HL-60 (cell line): ENCODE results near the gene SPNS2.

ENCODE experiments used
- DNase-seq, 2 experiments: peaks; one replicate each; pipeline ENCODE4 v3.0.0-alpha.2; 2010 to 2020; ENCODE audit warnings: low read depth in 1 of 2, low spot score in 1 of 2
- H3K27ac ChIP-seq: fragments of 250-450 bp; sonication (Bioruptor Pico); replicated peaks from 2 replicates; pipeline ENCODE4 v1.5.1; 2020; ENCODE audit warnings: mild to moderate bottlenecking, moderate library complexity
- H3K27me3 ChIP-seq: fragments of 250-450 bp; sonication (Bioruptor Pico); 2 replicates; pipeline ENCODE4 v1.5.1; 2021; ENCODE audit warnings: mild to moderate bottlenecking, moderate library complexity; ENCODE audit not compliant: insufficient read depth, poor library complexity, severe bottlenecking
- H3K4me3 ChIP-seq: replicated peaks from 2 replicates; pipeline ENCODE4 v1.5.1; 2011; ENCODE audit warnings: mild to moderate bottlenecking, control low read depth, low read length; ENCODE audit not compliant: insufficient read depth
- GABPA ChIP-seq: IDR thresholded peaks from 2 replicates; pipeline ENCODE4 v1.6.1; 2012; ENCODE audit warnings: low read depth
- POLR2AphosphoS5 ChIP-seq: IDR thresholded peaks from 2 replicates; pipeline ENCODE4 v1.6.1; 2012; ENCODE audit warnings: low read depth
- SPI1 ChIP-seq: IDR thresholded peaks from 2 replicates; pipeline ENCODE4 v1.6.1; 2012; ENCODE audit warnings: low read depth, mild to moderate bottlenecking, borderline replicate concordance
- TF ChIP-seq, protein P1 (sequence below): IDR thresholded peaks from 2 replicates; pipeline ENCODE4 v1.6.1; 2012; ENCODE audit warnings: low read depth; ENCODE audit not compliant: insufficient replicate concordance
- TF ChIP-seq, protein P2 (sequence below): IDR thresholded peaks from one replicate; pipeline ENCODE4 v1.5.1; 2011; ENCODE audit warnings: low read length, control low read depth, inconsistent platforms; ENCODE audit not compliant: insufficient read depth

The SPNS2 gene

GRCh38 chr17:4476017-4476416 lies 22.7 kb upstream of the SPNS2 start:
- Histone ChIP-seq H3K27me3 (no peaks in the 10 kb centered on the region), H3K4me3 (no peak overlapping the region), H3K27ac (no peak overlapping the region)
- no peak for DNase-seq
- no peak for TF ChIP-seq SPI1
- TF ChIP-seq GABPA = no peak
- TF ChIP-seq, protein P1, sequence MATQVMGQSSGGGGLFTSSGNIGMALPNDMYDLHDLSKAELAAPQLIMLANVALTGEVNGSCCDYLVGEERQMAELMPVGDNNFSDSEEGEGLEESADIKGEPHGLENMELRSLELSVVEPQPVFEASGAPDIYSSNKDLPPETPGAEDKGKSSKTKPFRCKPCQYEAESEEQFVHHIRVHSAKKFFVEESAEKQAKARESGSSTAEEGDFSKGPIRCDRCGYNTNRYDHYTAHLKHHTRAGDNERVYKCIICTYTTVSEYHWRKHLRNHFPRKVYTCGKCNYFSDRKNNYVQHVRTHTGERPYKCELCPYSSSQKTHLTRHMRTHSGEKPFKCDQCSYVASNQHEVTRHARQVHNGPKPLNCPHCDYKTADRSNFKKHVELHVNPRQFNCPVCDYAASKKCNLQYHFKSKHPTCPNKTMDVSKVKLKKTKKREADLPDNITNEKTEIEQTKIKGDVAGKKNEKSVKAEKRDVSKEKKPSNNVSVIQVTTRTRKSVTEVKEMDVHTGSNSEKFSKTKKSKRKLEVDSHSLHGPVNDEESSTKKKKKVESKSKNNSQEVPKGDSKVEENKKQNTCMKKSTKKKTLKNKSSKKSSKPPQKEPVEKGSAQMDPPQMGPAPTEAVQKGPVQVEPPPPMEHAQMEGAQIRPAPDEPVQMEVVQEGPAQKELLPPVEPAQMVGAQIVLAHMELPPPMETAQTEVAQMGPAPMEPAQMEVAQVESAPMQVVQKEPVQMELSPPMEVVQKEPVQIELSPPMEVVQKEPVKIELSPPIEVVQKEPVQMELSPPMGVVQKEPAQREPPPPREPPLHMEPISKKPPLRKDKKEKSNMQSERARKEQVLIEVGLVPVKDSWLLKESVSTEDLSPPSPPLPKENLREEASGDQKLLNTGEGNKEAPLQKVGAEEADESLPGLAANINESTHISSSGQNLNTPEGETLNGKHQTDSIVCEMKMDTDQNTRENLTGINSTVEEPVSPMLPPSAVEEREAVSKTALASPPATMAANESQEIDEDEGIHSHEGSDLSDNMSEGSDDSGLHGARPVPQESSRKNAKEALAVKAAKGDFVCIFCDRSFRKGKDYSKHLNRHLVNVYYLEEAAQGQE = no peak
- TF ChIP-seq, protein P2, sequence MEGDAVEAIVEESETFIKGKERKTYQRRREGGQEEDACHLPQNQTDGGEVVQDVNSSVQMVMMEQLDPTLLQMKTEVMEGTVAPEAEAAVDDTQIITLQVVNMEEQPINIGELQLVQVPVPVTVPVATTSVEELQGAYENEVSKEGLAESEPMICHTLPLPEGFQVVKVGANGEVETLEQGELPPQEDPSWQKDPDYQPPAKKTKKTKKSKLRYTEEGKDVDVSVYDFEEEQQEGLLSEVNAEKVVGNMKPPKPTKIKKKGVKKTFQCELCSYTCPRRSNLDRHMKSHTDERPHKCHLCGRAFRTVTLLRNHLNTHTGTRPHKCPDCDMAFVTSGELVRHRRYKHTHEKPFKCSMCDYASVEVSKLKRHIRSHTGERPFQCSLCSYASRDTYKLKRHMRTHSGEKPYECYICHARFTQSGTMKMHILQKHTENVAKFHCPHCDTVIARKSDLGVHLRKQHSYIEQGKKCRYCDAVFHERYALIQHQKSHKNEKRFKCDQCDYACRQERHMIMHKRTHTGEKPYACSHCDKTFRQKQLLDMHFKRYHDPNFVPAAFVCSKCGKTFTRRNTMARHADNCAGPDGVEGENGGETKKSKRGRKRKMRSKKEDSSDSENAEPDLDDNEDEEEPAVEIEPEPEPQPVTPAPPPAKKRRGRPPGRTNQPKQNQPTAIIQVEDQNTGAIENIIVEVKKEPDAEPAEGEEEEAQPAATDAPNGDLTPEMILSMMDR = no peak
- no peak for TF ChIP-seq POLR2AphosphoS5

- TF ChIP-seq, protein P1 = no peak
- TF ChIP-seq POLR2AphosphoS5 (no peak), SPI1 (no peak)
- no peak for DNase-seq
- no peaks in the 10 kb centered on the region for H3K27me3 ChIP-seq
- no peak overlapping the region for H3K27ac ChIP-seq
- H3K4me3 ChIP-seq = no peak overlapping the region
Measured at GRCh38 chr17:4476511-4477070, 22.1 kb upstream of the SPNS2 start.

GRCh38 chr17:4477255-4477791 lies 21.4 kb upstream of the SPNS2 start:
- H3K27me3 ChIP-seq = no peaks in the 10 kb centered on the region
- DNase-seq = no peak
- no peak overlapping the region for H3K27ac ChIP-seq
- H3K4me3 ChIP-seq = no peak overlapping the region
- TF ChIP-seq, protein P2 = no peak
- TF ChIP-seq GABPA (no peak), POLR2AphosphoS5 (no peak), SPI1 (no peak)
- TF ChIP-seq, protein P1 = no peak
